Gastrocnemius medialis (tissue), 4 donors: ENCODE measurements around the gene LRIG3. TPM values are rescaled to one million over a fixed set of nuclear protein-coding genes. Genes with fewer than 3 reads are reported as not detected.

Source experiments
- ATAC-seq, 2 donors: fragments of 150-250 bp; one replicate each; pipeline ENCODE4 v1.9.1; 2016
- DNase-seq, 2 donors: peaks; one replicate each; pipeline ENCODE4 v3.0.0-alpha.2; 2019
- H3K27ac ChIP-seq, 4 donors: fragments of 200-600 bp; sonication (generic); 1 replicate in 1 of 4; 2 replicates in 3 of 4; pipeline ENCODE4 v1.5.1; 2016 to 2018; ENCODE audit warnings: mild to moderate bottlenecking in 2 of 4, moderate library complexity in 1 of 4
- H3K27me3 ChIP-seq, 3 donors: fragments of 200-600 bp; sonication (generic) in 2 of 3; 1 replicate in 1 of 3; 2 replicates in 2 of 3; pipeline versions ENCODE4 v1.5.1 to v1.6.0; 2016 to 2019; ENCODE audit warnings: mild to moderate bottlenecking in 1 of 3, moderate library complexity in 1 of 3
- H3K36me3 ChIP-seq, 2 donors: fragments of 200-600 bp; sonication (generic) in 1 of 2; one replicate each; pipeline ENCODE4 v1.5.1; 2017 to 2018
- H3K4me1 ChIP-seq, 2 donors: fragments of 200-600 bp; sonication (generic) in 1 of 2; one replicate each; pipeline ENCODE4 v1.5.1; 2016 to 2017; ENCODE audit warnings: mild to moderate bottlenecking in 2 of 2
- H3K4me3 ChIP-seq, 4 donors: fragments of 200-600 bp; sonication (generic) in 3 of 4; 1 replicate in 1 of 4; 2 replicates in 3 of 4; pipeline ENCODE4 v1.5.1; 2016 to 2019; ENCODE audit warnings: mild to moderate bottlenecking in 2 of 4
- H3K9me3 ChIP-seq, 3 donors: fragments of 200-600 bp; sonication (generic) in 2 of 3; 1 replicate in 1 of 3; 2 replicates in 2 of 3; pipeline ENCODE4 v1.5.1; 2016 to 2019
- CTCF ChIP-seq, 5 experiments: fragments of 450-650 bp in 3 of 5; fragments of 200-600 bp in 2 of 5; sonication (generic) in 2 of 5; IDR thresholded peaks in 4 of 5; conservative IDR thresholded peaks in 1 of 5; 1 replicate in 4 of 5; 2 replicates in 1 of 5; pipeline ENCODE4 v1.5.1; 2016 to 2019; ENCODE audit warnings: antibody characterized with exemption in 5 of 5, mild to moderate bottlenecking in 3 of 5, moderate library complexity in 3 of 5
- POLR2A ChIP-seq, 2 donors: fragments of 450-650 bp; IDR thresholded peaks; one replicate each; pipeline ENCODE4 v1.6.1; 2017; ENCODE audit warnings: antibody characterized with exemption in 2 of 2, mild to moderate bottlenecking in 2 of 2, moderate library complexity in 2 of 2
- in situ Hi-C, 4 donors: fragments of 200-750 bp; cut with MboI; loops; one replicate each; pipeline versions ENCODE4 v1.15.0 to v1.8.0; 2017; ENCODE audit warnings: low sequenced_read_pairs in 4 of 4
- intact Hi-C: fragments of 100-400 bp; cut with DNase I; formaldehyde crosslinking; loops from one replicate; pipeline ENCODE4 v1.15.1; 2023; ENCODE audit warnings: low total_unique reads
- total RNA-seq, 4 donors: library from RNA; depleted of rRNA; stranded (reverse); fragments of >200 nt; gene quantifications; one replicate each; pipeline versions ENCODE4 v1.1.0 to v1.2.3, GENCODE V29; 2016

LRIG3 gene
- total RNA-seq, 4 donors from 2014 or later = 4.7 to 14.7 (median 7.7) TPM

GRCh38 chr12:58901664-58902063, 18.6 kb downstream of the LRIG3 start:
- no peak for TF ChIP-seq POLR2A (IDR thresholded peaks at IDR 0.05)
- TF ChIP-seq CTCF (IDR thresholded peaks at IDR 0.05 in 4 of 5, conservative IDR thresholded peaks at IDR 0.05 in 1 of 5) = no peak
- no peak for DNase-seq
- H3K27me3 ChIP-seq = no peaks in the 10 kb centered on the region
- no peaks in the 10 kb centered on the region for H3K9me3 ChIP-seq
- H3K4me1 ChIP-seq = peaks cover 4 to 12% of the 10 kb centered on the region in 2 donors
- H3K27ac ChIP-seq = no peak overlapping the region
- intact Hi-C loops (no loop called here), in situ Hi-C loops (no loop called here)
- H3K36me3 ChIP-seq = no peaks in the 10 kb centered on the region
- no peak overlapping the region for H3K4me3 ChIP-seq
- no peak for ATAC-seq

- Histone ChIP-seq H3K27ac (no peak overlapping the region), H3K4me3 (no peak overlapping the region), H3K4me1 (peaks cover 19 to 29% of the 10 kb centered on the region in 2 donors), H3K9me3 (no peaks in the 10 kb centered on the region), H3K27me3 (no peaks in the 10 kb centered on the region), H3K36me3 (no peaks in the 10 kb centered on the region)
- intact Hi-C loops (no loop called here), in situ Hi-C loops (no loop called here)
- ATAC-seq = no peak
- DNase-seq = no peak
- TF ChIP-seq POLR2A (IDR thresholded peaks at IDR 0.05) (no peak), CTCF (IDR thresholded peaks at IDR 0.05 in 4 of 5, conservative IDR thresholded peaks at IDR 0.05 in 1 of 5) (no peak)
These were observed 22.3 kb downstream of the LRIG3 start for GRCh38 chr12:58897969-58898368.

- no peaks in the 10 kb centered on the region for H3K27me3 ChIP-seq
- ATAC-seq = no peak
- H3K36me3 ChIP-seq = no peaks in the 10 kb centered on the region
- DNase-seq = no peak
- in situ Hi-C loops = no loop called here
- no peak overlapping the region for H3K27ac ChIP-seq
- no peak for TF ChIP-seq POLR2A (IDR thresholded peaks at IDR 0.05)
- TF ChIP-seq CTCF (IDR thresholded peaks at IDR 0.05 in 4 of 5, conservative IDR thresholded peaks at IDR 0.05 in 1 of 5) = no peak
- H3K4me3 ChIP-seq = no peak overlapping the region
- peaks cover 19 to 29% of the 10 kb centered on the region in 2 donors for H3K4me1 ChIP-seq
- intact Hi-C loops = no loop called here
- H3K9me3 ChIP-seq = no peaks in the 10 kb centered on the region
These were observed 24.0 kb downstream of the LRIG3 start for GRCh38 chr12:58896278-58896677.

GRCh38 chr12:58895053-58895452, 25.3 kb downstream of the LRIG3 start:
- Histone ChIP-seq H3K9me3 (no peaks in the 10 kb centered on the region), H3K27ac (no peak overlapping the region), H3K36me3 (peaks cover 0 to 3% of the 10 kb centered on the region in 2 donors), H3K4me3 (no peak overlapping the region), H3K4me1 (peaks cover 19 to 29% of the 10 kb centered on the region in 2 donors), H3K27me3 (no peaks in the 10 kb centered on the region)
- in situ Hi-C loops = no loop called here
- DNase-seq (no peak), ATAC-seq (no peak)
- TF ChIP-seq POLR2A (IDR thresholded peaks at IDR 0.05) = no peak
- no peak for TF ChIP-seq CTCF (IDR thresholded peaks at IDR 0.05 in 4 of 5, conservative IDR thresholded peaks at IDR 0.05 in 1 of 5)
- intact Hi-C loops = no loop called here

- in situ Hi-C loops = no loop called here
- H3K9me3 ChIP-seq = no peaks in the 10 kb centered on the region
- H3K4me3 ChIP-seq = no peak overlapping the region
- no peak for DNase-seq
- TF ChIP-seq CTCF (IDR thresholded peaks at IDR 0.05 in 4 of 5, conservative IDR thresholded peaks at IDR 0.05 in 1 of 5) (no peak), POLR2A (IDR thresholded peaks at IDR 0.05) (no peak)
- ATAC-seq = no peak
- H3K27me3 ChIP-seq = no peaks in the 10 kb centered on the region
- intact Hi-C loops = no loop called here
- H3K36me3 ChIP-seq = peaks cover 0 to 11% of the 10 kb centered on the region in 2 donors
- H3K27ac ChIP-seq = no peak overlapping the region
- H3K4me1 ChIP-seq = peaks cover 19 to 29% of the 10 kb centered on the region in 2 donors
These were observed 26.3 kb downstream of the LRIG3 start for GRCh38 chr12:58894040-58894439.
